Gastrocnemius medialis (tissue), 4 donors: ENCODE measurements around the gene NKD1.

Experiments
- POLR2A ChIP-seq, 2 donors: fragments of 450-650 bp; IDR thresholded peaks; one replicate each; pipeline ENCODE4 v1.6.1; 2017; ENCODE audit warnings: antibody characterized with exemption in 2 of 2, mild to moderate bottlenecking in 2 of 2, moderate library complexity in 2 of 2
- TF ChIP-seq, protein P1 (sequence below), 5 experiments: fragments of 450-650 bp in 3 of 5; fragments of 200-600 bp in 2 of 5; sonication (generic) in 2 of 5; IDR thresholded peaks in 4 of 5; conservative IDR thresholded peaks in 1 of 5; 1 replicate in 4 of 5; 2 replicates in 1 of 5; pipeline ENCODE4 v1.5.1; 2016 to 2019; ENCODE audit warnings: antibody characterized with exemption in 5 of 5, mild to moderate bottlenecking in 3 of 5, moderate library complexity in 3 of 5

DNA sequence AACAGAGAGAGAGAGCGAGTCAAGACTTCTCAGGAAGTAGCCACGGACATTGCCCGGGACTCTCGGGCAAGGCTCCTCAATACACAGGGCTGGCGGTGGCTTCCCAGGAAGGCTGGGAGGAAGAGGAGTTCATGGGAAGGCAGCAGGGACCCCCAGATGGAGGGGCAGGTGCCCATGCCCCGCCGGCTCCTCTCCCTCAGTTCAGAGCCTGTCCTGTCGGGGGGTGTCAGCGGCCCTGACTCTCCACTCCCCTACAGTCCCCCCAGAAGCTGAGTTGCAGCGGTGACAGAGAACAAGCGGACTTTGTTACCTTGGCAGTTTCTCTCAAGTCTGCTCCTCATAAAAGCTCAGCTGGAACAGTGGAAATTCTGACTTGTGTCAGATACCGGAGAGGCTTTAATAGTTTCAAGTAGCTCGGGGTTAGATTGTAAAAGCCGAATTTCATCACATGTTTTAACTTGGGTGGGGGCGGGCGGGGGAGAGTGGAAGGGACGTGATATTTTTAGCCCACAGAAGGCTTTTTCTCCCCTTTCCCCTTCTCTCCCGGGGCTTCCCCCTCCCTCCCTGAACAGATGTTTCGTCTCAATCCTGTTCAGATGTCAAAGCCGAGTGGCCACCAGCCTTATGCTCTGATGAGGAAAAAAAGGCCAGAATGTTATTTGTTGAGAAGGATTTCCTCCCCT lies 65.2 kb downstream of the NKD1 start:
- TF ChIP-seq, protein P1, sequence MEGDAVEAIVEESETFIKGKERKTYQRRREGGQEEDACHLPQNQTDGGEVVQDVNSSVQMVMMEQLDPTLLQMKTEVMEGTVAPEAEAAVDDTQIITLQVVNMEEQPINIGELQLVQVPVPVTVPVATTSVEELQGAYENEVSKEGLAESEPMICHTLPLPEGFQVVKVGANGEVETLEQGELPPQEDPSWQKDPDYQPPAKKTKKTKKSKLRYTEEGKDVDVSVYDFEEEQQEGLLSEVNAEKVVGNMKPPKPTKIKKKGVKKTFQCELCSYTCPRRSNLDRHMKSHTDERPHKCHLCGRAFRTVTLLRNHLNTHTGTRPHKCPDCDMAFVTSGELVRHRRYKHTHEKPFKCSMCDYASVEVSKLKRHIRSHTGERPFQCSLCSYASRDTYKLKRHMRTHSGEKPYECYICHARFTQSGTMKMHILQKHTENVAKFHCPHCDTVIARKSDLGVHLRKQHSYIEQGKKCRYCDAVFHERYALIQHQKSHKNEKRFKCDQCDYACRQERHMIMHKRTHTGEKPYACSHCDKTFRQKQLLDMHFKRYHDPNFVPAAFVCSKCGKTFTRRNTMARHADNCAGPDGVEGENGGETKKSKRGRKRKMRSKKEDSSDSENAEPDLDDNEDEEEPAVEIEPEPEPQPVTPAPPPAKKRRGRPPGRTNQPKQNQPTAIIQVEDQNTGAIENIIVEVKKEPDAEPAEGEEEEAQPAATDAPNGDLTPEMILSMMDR (IDR thresholded peaks at IDR 0.05 in 4 of 5, conservative IDR thresholded peaks at IDR 0.05 in 1 of 5): no peak
- TF ChIP-seq POLR2A (IDR thresholded peaks at IDR 0.05): no peak
